ENCODE measurements around the gene ALKBH3. TPM values are rescaled to one million over a fixed set of nuclear protein-coding genes. Genes with fewer than 3 reads are reported as not detected.

Gene ALKBH3
- polyA plus RNA-seq, 1 of the 3 experiments (the other 2 are of a cell fraction): 27.0 TPM

GRCh38 chr11:43969543-43969942 lies 88.9 kb downstream of the ALKBH3 start (continued):
- TF ChIP-seq CTCF (IDR thresholded peaks at IDR 0.05): no peak
- TF ChIP-seq MEF2A (IDR thresholded peaks at IDR 0.05; ENCODE audit: borderline replicate concordance, low read depth): no peak
- TF ChIP-seq PBX3 (IDR thresholded peaks at IDR 0.05): no peak

Other genes with a start within 250 kb of the ALKBH3 start
- gene HSD17B12, start 200.1 kb upstream of the ALKBH3 start, polyA plus RNA-seq (2012; rRNA removed): 19.7 and 27.3 TPM in 2 replicates
- gene C11orf96, start 61.8 kb downstream of the ALKBH3 start, polyA plus RNA-seq (2012; rRNA removed): 11.1 and 18.0 TPM in 2 replicates
- gene ACCSL, start 167.2 kb downstream of the ALKBH3 start, polyA plus RNA-seq (2012; rRNA removed): not detected in 2 replicates
- 28.5 and 36.9 TPM in 2 replicates for gene ACCS, start 185.4 kb downstream of the ALKBH3 start, polyA plus RNA-seq (2012; rRNA removed)
- gene EXT2, start 214.8 kb downstream of the ALKBH3 start, polyA plus RNA-seq (2012; rRNA removed): 92.9 and 96.7 TPM in 2 replicates

Measured in SK-N-SH (cell line).